Skin epidermis (tissue), 12 donors: ENCODE results near the gene ULK4.

ENCODE experiments used
- H3K27ac ChIP-seq, 21 experiments: fragments of 200-600 bp; sonication (generic) in 11 of 21; one replicate each; pipeline ENCODE4 v1.5.0; 2020; ENCODE audit warnings: mild to moderate bottlenecking in 3 of 21, inconsistent platforms in 2 of 21, moderate library complexity in 2 of 21
- H3K4me3 ChIP-seq, 7 experiments: fragments of 200-600 bp; sonication (generic) in 2 of 7; one replicate each; pipeline ENCODE4 v1.5.0; 2020; ENCODE audit warnings: inconsistent platforms in 2 of 7, mild to moderate bottlenecking in 2 of 7, moderate library complexity in 1 of 7

ULK4 gene

GRCh38 chr3:41963823-41964222 is 1.9 kb upstream of the ULK4 start:
- Histone ChIP-seq H3K4me3 (no peak overlapping the region), H3K27ac (no peak overlapping the region)

GRCh38 chr3:41960826-41961750 is 815 bp downstream of the ULK4 start:
- Histone ChIP-seq H3K4me3 (peak overlapping the region; percentile 68 to 100 (median 81)), H3K27ac (peak overlapping the region; percentile 12 to 88 (median 79))

GRCh38 chr3:41956574-41956973 is 5.3 kb downstream of the ULK4 start:
- Histone ChIP-seq H3K27ac (no peak overlapping the region), H3K4me3 (no peak overlapping the region)

- H3K4me3 ChIP-seq = no peak overlapping the region
- no peak overlapping the region for H3K27ac ChIP-seq
Observed at GRCh38 chr3:41955192-41955591, 6.7 kb downstream of the ULK4 start.

- H3K4me3 ChIP-seq = no peak overlapping the region
- H3K27ac ChIP-seq = no peak overlapping the region
Observed at GRCh38 chr3:41943311-41943843, 18.5 kb downstream of the ULK4 start.

- Histone ChIP-seq H3K27ac (no peak overlapping the region), H3K4me3 (no peak overlapping the region)
Observed at GRCh38 chr3:41940393-41940792, 21.5 kb downstream of the ULK4 start.

GRCh38 chr3:41936384-41936783 is 25.5 kb downstream of the ULK4 start:
- Histone ChIP-seq H3K4me3 (no peak overlapping the region), H3K27ac (no peak overlapping the region)

- no peak overlapping the region for H3K27ac ChIP-seq
- no peak overlapping the region for H3K4me3 ChIP-seq
Observed at GRCh38 chr3:41933154-41933676, 28.7 kb downstream of the ULK4 start.

- Histone ChIP-seq H3K4me3 (no peak overlapping the region), H3K27ac (no peak overlapping the region)
Observed at GRCh38 chr3:41932464-41932863, 29.4 kb downstream of the ULK4 start.

GRCh38 chr3:41920406-41920965 is 41.4 kb downstream of the ULK4 start:
- Histone ChIP-seq H3K27ac (no peak overlapping the region), H3K4me3 (no peak overlapping the region)

- Histone ChIP-seq H3K4me3 (no peak overlapping the region), H3K27ac (no peak overlapping the region)
Observed at GRCh38 chr3:41915353-41915752, 46.5 kb downstream of the ULK4 start.

- Histone ChIP-seq H3K4me3 (no peak overlapping the region), H3K27ac (no peak overlapping the region)
Observed at GRCh38 chr3:41912280-41912679, 49.6 kb downstream of the ULK4 start.

- Histone ChIP-seq H3K4me3 (no peak overlapping the region), H3K27ac (no peak overlapping the region)
Observed at GRCh38 chr3:41907330-41908073, 54.4 kb downstream of the ULK4 start.

GRCh38 chr3:41900265-41900664 is 61.6 kb downstream of the ULK4 start:
- Histone ChIP-seq H3K4me3 (no peak overlapping the region), H3K27ac (no peak overlapping the region)

- no peak overlapping the region for H3K4me3 ChIP-seq
- H3K27ac ChIP-seq = no peak overlapping the region
Observed at GRCh38 chr3:41898631-41899030, 63.3 kb downstream of the ULK4 start.

- H3K4me3 ChIP-seq = no peak overlapping the region
- no peak overlapping the region for H3K27ac ChIP-seq
Observed at GRCh38 chr3:41893977-41894376, 67.9 kb downstream of the ULK4 start.

GRCh38 chr3:41888368-41889076 is 73.4 kb downstream of the ULK4 start:
- no peak overlapping the region for H3K27ac ChIP-seq
- H3K4me3 ChIP-seq = no peak overlapping the region

GRCh38 chr3:41882956-41883355 is 78.9 kb downstream of the ULK4 start:
- Histone ChIP-seq H3K4me3 (no peak overlapping the region), H3K27ac (no peak overlapping the region)

- H3K27ac ChIP-seq = no peak overlapping the region
- H3K4me3 ChIP-seq = no peak overlapping the region
Observed at GRCh38 chr3:41881233-41881821, 80.6 kb downstream of the ULK4 start.
